Left lobe of liver (tissue), 2 donors: ENCODE data around the gene ZIC4. TPM values are rescaled to one million over a fixed set of nuclear protein-coding genes. Genes with fewer than 3 reads are reported as not detected.

Experiments used
- ATAC-seq: fragments of 200-7000 bp; cut with Tn5 transposase; one replicate; pipeline ENCODE4 v1.9.1; 2020; ENCODE audit warnings: mild to moderate bottlenecking, moderate library complexity
- DNase-seq: peaks from one replicate; pipeline ENCODE4 v3.0.0-alpha.2; 2020; ENCODE audit warnings: low spot score
- total RNA-seq: library from RNA; stranded (reverse); gene quantifications from one replicate; pipeline ENCODE4 v1.2.1, GENCODE V29; 2021
- donor health status: DM: no; HTN: no; CAD: no; lungs with moderate emphysema.
- donor health status: DM: no; HTN: yes; CAD: no.

ZIC4 gene
- total RNA-seq, 1 donor from 2014 or later, result 0.45 TPM

DNA sequence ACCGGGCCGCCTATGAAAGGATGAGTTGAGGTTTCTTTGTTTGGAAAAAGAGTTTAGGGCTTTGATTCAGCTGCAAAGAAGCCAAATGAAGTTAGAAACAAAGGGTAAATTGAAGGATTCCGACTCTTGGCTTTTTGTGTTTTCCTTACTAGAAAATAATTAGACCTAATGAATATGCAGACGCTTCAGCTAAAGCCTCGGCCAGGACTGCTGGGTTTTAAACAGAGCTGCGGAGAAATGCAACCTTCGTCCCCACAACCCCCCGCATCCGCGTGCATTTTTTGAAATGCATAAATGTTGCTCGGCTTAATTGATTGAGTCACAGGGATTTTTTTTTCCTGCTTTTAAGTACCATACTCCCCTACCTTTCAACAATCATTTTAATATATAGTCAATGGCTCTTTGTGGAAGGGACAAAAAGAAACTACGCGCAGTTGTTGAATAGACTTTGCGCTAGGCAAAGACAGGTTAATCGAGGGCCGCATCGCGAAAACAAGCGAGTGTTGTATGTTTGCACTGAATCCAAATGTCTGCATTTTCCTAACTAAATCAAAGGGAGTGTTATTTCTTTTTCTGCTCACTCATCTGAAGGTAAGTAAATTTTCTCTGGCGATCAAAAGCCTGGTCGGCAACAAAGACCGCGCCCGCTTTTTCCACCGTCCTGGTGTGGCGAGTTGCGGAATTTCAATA is 1.3 kb upstream of the ZIC4 start:
- ATAC-seq, result no peak
- DNase-seq, result no peak

DNA sequence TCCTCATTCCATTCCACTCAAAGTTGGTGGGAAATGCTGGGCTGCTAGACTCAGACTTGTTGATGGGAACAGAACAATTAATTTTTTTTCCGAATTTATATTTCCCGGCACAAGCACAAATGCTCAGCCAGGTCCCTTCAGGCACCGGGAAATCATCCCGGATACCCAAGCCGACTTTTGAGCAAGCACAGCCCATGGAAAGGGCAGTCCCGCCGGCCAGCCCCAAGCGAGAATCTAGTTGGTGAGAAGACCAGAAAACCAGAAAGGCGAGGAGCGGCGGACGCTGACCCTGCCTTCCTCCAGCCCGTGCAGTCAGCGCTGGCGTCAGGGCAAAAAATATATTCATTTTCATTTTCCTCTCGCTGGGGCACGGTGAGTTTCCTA is 763 bp upstream of the ZIC4 start:
- ATAC-seq (no peak), DNase-seq (no peak)

DNA sequence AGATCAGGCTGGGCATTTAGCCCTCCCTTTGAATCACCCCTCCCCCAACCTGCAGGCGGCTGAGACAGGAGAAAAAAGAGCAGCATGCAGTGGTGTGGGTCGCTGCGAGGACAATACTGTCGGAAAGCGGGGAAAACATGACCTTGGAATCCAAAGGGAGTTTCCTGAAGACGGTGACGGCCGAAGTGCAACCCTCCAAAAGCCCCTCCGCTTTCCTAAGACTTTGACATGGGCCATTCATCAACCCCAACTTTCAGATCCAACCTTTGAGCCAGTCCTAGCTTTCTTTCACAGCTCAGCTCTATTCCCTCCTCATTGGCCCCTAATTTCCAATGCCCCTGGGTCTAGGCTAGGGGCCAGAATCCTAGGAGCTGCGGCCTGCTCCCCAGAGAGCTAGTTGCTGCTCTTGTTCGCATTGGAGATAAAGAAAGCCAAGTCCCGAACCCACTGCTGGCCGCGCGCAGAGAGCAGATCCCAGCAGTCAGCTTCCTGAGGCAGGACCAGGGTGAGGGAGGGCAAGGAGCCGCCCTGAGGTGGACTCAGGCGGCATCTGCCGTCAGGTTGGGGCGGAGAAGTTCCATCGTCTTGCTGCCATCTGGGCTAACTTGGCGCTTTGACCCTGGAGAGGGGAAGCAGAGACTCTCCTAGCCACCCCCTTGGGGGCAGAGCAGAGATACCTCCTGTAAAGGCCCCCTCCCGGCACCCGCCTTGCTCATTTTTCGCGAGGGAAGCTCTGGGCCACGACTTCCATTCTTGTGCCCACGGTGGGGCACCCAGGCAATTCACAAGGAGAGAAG is 914 bp downstream of the ZIC4 start:
- no peak for ATAC-seq
- no peak for DNase-seq

DNA sequence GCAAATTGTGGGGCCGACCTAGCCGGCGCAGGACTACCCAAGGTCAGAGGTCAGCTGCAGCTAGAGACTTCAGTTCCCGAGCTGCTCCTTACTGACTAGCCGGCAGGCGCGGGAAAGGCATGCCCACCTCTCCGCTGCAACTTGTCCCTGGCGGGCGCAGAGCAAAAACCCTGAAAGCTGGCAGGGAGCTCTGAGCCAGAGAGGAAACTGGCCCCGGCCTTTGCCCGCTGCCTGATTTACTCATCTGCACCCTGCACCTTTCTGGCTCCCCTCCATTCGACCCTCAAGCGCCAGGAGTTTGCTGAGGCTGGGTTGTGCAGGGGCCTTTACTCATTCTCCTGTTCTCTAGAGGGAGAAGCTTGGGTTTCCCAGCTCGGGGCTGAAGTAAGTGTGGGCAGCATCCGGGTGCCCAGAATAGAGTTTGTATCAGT is 1.5 kb downstream of the ZIC4 start:
- ATAC-seq (peak; percentile 71), DNase-seq (no peak)

DNA sequence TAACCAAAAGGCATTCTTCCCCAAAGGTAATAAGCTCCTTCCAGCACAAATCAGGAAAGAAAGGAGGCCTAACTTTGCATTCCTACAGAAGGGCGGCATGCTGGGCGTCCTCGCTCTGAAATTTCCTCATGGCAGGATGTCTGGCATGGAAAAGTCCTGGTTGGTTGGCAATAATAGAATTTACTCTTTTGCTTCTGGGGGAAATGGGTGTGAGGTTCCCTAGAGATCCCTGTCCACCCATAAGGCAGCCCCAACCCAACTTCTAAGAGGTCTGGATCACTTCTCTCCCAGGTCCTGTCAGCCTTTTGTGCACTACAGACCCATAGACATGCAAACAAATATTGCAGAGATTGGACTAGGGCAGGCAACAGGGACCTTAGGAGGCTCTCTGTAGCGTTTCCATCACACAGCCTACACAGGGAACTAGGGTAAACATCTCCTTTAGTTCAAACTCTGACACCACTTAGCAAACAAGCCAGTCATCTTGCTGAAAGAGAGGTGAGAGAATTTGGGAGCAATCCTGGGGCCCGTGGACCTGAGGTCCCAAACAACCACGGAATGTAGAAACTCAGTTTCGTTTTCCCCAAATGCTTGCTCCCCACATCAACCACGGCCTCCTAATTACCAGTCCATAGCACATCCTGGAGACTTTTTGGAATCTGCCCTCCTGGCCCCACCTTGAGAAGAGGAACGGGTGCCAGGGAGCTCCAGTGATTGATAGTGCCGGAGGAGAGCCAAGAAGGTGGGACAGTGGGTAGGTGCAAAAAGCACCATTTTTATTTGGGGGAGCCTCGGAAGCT is 2.1 kb downstream of the ZIC4 start:
- DNase-seq (no peak), ATAC-seq (peak; percentile 74)

DNA sequence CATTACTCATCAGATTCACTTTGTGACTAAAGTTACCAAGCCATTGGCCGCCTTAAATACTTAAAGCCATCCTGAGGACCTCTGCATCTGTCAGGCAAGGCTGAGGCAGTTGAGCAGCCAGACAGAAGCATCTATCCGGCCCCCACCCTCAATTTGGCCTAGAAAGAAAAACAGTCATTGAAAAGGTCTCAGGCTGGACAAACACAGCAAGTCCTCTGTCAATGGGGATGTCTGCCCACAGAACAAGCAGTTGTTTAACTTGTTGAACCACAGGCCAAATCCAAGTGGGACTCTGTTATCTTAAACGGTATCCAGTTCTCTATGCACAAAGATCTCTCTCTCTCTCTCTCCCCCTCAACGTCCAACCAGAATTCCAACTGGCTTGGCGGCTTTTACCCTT is 2.8 kb downstream of the ZIC4 start:
- ATAC-seq, result peak; percentile 14
- no peak for DNase-seq

DNA sequence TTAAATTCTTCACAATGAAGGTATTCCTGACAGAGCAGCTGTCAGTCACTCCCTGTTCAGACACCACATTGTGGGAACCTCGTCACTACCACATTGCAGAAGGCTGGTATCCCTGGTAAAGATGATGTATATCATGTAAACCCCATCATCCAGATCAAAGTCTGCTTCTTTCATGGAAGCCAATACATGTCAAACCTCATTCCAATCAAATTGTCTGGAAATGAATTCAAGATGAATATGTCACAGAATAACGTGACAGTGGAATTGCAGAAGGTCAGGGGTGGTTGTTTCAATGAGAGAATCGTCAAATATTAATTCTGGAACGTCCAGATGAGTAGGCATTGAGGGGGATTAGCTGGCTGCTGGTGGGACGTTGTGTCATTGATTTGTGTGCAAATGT is 4.2 kb downstream of the ZIC4 start:
- ATAC-seq (no peak), DNase-seq (no peak)

DNA sequence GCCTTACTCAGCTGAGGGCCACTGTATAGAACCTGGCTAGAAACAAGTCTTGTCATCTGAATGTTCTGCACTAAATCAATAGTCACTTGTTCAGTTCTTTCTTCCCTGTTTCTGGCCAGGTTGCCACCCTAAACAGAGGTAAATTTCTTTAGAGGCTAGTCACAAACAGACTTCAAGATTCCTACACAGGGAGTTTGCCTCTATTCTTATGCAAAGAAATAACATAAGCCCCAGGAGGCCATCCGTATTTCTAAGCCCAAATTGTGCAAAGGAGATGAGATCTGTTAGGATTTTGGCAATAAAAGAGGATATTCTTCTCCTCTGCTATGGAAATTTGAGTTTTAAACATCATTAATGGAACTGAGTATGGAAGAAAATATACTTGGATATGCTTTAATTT is 4.9 kb downstream of the ZIC4 start:
- DNase-seq (no peak), ATAC-seq (no peak)

DNA sequence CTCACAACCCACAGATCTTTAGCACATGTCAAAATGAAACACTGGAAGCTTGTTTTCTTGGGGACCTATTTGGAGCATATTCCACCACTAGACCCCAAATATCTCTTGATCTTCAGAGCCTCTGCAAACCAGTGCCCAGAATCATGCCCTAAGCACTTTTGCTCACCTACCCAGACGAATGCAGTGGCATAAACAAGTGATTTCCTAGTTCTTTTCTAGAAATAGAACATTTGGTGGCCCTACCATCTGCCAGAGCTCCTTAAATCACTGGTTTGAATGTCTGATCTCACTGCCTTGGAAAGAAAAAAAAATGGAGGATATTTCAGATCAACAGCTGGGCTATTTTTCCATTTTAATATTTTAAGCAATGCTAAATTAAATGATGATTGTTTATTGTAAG is 5.3 kb downstream of the ZIC4 start:
- no peak for DNase-seq
- no peak for ATAC-seq

DNA sequence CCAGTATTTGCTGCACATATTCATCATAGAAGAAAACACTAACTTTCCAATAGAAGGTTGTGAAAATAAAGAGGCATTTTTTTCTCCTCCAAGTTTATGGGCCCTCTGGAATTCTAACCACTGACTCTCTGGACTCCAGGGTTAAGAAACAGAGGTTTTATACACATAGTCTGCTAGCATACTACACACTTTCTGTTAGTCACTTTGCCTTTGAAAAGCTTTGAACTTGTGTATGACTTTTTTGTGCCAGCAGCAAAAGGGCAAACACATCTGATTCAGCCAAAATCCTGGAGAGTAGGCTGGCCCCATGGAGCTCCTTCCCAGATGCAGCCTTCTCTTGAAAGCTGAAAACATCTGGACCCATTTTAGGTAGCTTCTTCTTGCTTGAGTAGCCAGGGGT is 6.2 kb downstream of the ZIC4 start:
- no peak for ATAC-seq
- DNase-seq, result no peak

DNA sequence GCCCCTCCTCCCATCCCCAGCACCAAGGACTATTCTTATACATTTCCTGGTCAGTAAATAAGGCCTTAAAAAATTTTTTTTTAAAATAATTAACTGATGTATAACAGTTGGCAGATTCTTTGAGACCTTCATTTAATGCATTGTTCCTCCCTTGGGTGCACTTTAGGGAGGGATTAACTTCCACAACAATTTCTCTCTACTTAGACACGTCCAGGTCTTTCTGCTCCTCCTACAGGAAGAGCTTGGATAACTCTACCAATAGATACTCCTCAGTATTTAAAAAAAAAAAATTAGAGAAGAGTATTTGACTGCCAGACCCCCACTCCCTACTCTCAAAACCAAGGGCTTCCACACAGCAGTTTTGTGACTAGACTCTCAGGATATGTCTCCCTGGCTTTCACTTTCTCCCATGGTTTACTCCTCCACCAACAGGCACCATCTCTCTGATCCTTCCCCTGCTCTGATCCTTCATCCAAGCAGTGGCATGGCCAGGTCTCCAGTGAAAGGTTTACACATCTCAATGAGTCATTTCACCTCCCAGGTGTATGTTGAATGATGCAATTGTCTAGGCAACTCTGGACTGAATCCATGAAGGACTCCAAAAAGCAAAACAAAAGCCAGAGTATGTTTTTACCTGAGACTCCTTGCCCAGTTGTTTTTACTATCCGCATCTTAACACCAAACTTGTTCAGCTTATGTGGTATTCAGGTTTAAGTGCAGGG is 7.4 kb downstream of the ZIC4 start:
- ATAC-seq, result no peak
- DNase-seq, result no peak

DNA sequence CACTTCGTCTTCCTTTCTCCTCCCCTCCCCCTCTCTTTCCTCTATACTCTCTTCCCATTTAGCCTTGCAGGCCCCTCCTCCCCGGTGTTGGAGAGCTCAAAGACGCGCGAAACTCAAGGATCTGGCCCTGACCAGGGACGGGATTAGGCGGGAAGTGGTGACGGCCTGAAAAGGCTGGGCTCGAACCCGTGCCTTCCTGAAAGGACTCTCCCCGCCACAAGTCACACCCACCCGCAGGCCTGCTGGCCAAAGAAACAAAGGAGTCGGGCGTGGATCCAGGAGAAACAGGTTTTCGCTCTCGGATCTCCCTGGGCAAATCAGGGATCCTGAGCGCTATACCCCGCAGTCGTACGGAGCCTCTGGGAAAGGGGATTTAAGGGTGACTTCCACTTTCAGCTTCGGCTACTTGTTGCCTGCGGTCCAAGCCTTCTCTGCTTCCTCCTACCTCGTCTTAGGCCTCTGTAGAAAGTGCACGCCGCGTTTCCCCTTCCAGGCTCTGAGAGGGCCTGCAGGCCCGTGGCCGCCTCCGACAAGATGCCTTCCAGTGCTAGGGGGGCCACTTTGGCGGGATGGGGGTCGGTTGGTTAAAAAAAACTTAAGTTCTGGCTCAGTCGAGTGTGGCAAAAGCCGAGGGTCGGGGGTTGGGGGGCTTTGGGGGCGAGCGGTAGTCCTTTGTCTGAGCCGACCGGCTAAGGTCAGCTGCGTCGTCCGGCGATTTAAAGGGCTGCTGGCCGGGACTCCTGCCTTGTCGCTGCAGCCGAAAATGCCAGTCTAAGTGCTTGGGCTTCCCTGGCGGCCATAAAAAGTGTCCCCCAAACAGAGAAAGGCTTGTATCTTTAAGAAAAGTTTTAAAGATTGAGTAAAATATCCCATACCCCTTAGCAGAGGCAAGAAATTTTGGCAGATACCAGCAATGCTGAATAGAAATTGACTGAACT is 8.2 kb downstream of the ZIC4 start:
- no peak for ATAC-seq
- DNase-seq, result no peak

DNA sequence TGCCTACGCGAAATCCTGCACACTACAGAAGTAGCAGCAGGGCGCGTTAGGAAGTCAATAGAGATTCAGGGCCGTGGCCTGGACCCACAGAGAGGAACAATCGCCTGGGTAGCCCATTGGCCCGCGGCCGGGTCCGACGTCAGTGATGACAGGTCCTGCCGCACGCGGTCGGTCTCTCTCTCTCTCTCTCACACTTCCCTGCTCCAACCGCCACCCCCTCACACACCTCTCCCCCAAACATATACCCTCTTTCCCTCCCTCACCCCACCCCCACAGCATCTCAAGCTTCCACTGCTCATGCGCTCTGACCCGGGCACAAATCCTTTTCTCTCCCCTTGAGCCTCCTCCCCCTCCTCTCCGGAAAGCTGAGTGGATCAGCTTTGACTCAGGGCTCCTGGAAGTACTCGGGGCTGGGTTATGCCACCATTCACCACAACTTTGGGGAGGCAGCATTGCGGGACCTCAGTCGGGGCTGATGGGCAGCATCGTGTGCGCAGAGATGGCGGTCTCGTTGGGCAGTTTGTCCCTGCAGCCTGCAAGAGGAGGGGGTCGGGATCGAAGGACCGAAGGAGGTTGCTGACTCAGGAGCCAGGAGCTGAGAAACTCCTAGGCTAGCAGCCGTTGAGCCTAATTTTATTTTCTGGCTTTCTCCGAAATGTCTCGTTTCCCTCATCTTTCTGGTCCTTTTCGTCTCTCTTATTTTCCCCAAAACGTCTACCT is 9.0 kb downstream of the ZIC4 start:
- no peak for ATAC-seq

DNA sequence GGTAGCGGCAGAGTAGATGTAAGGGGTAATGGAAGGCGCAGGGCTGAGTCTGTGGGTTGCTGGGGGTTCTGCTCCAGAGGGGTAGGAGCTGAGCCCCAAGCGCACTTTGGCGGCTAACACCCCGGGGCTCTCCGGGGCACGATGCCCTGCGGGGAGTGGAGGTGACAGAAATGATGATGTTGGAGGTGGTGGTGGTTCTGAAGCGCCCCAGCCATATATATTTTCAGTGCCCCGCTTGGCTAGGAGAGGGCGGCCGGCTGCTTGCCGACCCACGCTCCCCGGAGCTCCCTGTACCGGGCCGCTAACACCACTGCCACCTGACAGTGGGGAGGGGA is 9.7 kb downstream of the ZIC4 start:
- ATAC-seq, result no peak
- no peak for DNase-seq

More for the DNA sequence above, 9.0 kb downstream of the ZIC4 start:
- no peak for DNase-seq

DNA sequence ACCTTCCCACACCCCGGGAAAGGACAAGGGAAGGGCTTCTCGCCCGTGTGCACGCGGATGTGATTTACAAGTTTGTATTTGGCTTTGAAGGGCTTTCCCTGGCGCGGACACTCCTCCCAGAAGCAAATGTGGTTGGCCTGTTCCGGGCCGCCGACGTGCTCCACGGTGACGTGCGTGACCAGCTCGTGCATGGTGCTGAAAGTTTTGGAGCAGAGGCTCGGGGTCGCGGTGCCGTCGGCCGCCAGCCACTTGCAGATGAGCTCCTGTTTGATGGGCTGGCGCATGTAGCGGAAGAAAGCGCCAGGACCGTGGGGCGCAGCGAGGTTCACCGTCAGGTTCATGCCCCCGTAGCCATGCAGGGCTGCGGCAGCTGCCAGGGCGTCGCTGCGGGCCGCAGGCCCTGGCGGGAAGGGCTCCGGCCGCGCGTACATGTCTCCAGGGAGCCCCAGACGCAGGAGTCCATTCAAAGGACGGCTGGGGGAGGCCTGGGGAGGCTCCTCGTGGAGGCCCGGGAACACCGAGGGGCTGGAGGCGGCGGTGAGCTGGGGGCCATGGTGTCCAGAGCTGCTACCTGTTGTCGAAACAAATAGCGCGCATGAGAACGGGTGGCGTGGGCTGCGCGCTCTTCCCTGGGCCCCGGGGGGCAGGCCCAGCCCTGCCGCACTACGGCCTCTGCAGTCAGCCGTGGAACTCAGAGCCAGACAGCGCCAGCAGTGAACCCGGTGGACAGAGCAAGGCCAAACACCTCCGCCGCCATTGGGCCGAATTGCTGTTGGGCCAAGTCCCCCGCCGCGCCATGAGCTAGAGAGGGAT is 10.2 kb downstream of the ZIC4 start:
- ATAC-seq (no peak), DNase-seq (no peak)

DNA sequence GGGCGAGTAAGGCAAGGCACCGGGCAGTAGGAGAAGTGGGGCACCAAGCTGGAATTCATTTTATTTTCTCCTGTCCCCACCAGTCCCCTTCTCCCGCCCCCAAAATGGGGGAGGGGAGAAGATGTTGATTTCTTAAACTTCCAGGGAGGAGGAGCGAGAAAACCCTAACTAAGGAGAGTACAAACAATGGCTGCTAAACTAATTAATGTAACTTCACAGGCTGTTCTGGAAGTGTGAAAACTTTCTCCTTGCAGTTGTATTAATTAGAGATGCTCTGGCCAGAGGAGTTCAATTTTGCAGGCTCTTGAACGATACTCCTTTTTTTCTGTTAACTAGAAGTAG is 11.5 kb downstream of the ZIC4 start:
- ATAC-seq, result no peak
- no peak for DNase-seq

DNA sequence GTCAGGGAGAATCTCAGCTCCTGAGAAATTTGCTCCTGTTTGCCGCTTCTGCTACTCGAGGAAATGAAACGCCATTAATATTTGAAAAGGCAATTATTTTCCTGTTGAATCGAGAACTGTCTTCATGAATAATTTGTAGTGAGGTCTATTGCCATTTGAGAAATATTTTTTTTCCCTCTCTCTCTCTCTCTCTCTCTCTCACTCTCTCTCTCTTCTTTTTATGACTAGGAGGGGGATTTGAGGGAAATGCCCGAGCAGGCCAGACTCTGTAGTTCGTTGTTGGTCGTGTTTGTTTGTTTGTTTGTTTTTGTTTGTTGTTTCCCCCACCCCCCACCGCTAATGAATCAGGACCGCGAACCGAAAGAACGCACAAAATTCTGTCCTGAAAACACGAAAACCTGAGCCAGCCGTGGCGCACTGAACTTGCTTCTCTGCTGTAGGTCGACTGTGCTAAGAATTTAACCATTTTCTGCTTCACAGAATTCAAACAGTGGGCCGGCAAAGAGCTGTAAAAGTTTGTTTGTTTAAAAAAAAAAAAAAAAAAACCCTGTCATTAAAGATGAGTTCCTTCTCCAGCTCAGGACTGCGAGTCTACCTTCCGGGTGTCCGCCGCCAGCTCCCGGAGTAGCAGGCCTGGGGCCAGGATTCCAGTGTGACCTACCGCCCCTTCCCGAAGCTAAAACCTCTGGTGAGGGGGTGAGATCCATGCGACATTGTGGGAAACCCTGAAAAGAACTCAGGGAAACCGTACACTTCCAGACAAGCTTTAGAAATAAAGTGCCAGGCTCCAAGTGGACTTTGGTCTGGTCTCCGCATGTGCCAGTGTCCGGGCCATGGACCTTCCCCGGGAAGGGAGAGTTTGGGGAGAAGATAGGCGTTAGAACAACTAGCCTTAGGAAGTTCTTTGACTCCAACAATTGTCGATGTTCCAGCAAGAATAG is 12.1 kb downstream of the ZIC4 start:
- peak; percentile 60 for ATAC-seq
- DNase-seq, result peak; percentile 84
